GM18526 (cell line): ENCODE data around the gene LRRFIP1.

Experiments
- POLR2A ChIP-seq: IDR thresholded peaks from 3 replicates; pipeline ENCODE4 v1.6.1; 2011; ENCODE audit not compliant: insufficient read length; ENCODE audit errors: extremely low read depth

LRRFIP1 gene

GRCh38 chr2:237798236-237799059, 171.1 kb downstream of the LRRFIP1 start, which contains the start of gene RBM44:
RBM44 (plus strand) TSS chr2:237798779; CDS start chr2:237813610, 14,831 bp downstream.
- TF ChIP-seq POLR2A: no peak

- TF ChIP-seq POLR2A: no peak
Observed at GRCh38 chr2:237799060-237799428, 171.7 kb downstream of the LRRFIP1 start.

- no peak for TF ChIP-seq POLR2A
Observed at GRCh38 chr2:237801466-237801865, 174.1 kb downstream of the LRRFIP1 start.

- no peak for TF ChIP-seq POLR2A
Observed at GRCh38 chr2:237806334-237806733, 178.9 kb downstream of the LRRFIP1 start.

- TF ChIP-seq POLR2A: no peak
Observed at GRCh38 chr2:237815637-237816036, 188.2 kb downstream of the LRRFIP1 start.

- TF ChIP-seq POLR2A: no peak
Observed at GRCh38 chr2:237816531-237816930, 189.1 kb downstream of the LRRFIP1 start.

- TF ChIP-seq POLR2A: no peak
Observed at GRCh38 chr2:237818066-237818473, 190.7 kb downstream of the LRRFIP1 start.

GRCh38 chr2:237819231-237819630, 191.8 kb downstream of the LRRFIP1 start:
- no peak for TF ChIP-seq POLR2A

GRCh38 chr2:237820421-237820820, 193.0 kb downstream of the LRRFIP1 start:
- no peak for TF ChIP-seq POLR2A

- TF ChIP-seq POLR2A: no peak
Observed at GRCh38 chr2:237823544-237823943, 196.2 kb downstream of the LRRFIP1 start.

- no peak for TF ChIP-seq POLR2A
Observed at GRCh38 chr2:237824085-237824484, 196.7 kb downstream of the LRRFIP1 start.

GRCh38 chr2:237827421-237827987, 200.1 kb downstream of the LRRFIP1 start:
- TF ChIP-seq POLR2A: no peak
